Mammary epithelial cell (primary cell): Measurements from ENCODE around the gene FRY.

Experiments
- CTCF ChIP-seq, 2 donors: IDR thresholded peaks in 1 of 2; conservative IDR thresholded peaks in 1 of 2; 2 replicates each; pipeline ENCODE4 v1.5.1; 2011 to 2012; ENCODE audit warnings: inconsistent platforms in 2 of 2, low read length in 2 of 2, mild to moderate bottlenecking in 2 of 2, control low read depth in 1 of 2, low read depth in 1 of 2; ENCODE audit not compliant: insufficient read depth in 1 of 2; ENCODE audit errors: extremely low read depth in 1 of 2
- EZH2 ChIP-seq: IDR thresholded peaks from 2 replicates; pipeline ENCODE4 v1.6.1; 2012; ENCODE audit warnings: low read length, inconsistent platforms, borderline replicate concordance

- TF ChIP-seq CTCF (conservative IDR thresholded peaks at IDR 0.05 in 1 of 2, IDR thresholded peaks at IDR 0.05 in 1 of 2; ENCODE audit: extremely low read depth in 1 of 2, insufficient read depth in 1 of 2, low read depth in 1 of 2, low read length in 2 of 2): no peak
- no peak for TF ChIP-seq EZH2
Observed at GRCh38 chr13:32233062-32233461, 201.5 kb downstream of the FRY start.
